ENCODE measurements around the gene MPZL2. TPM values are rescaled to one million over a fixed set of nuclear protein-coding genes. Genes with fewer than 3 reads are reported as not detected.

The MPZL2 gene
- total and polyA plus RNA-seq, 2 of the 8 experiments (the other 6 are each of a cell fraction or from before 2014, with no cell fraction given), result 2.4 to 3.2 TPM

GRCh38 chr11:118233850-118234249, 30.2 kb downstream of the MPZL2 start:
- Histone ChIP-seq H4K5ac (ENCODE audit: insufficient read length, low read depth, low read length) (no peak overlapping the region), H3K27ac (ENCODE audit: low read depth, low read length) (no peak overlapping the region), H4K91ac (replicated peaks; ENCODE audit: insufficient read length, low read length) (no peak overlapping the region), H3K79me1 (ENCODE audit: low read depth, low read length) (no peaks in the 10 kb centered on the region), H3K4me2 (ENCODE audit: insufficient read depth in 1 of 2, low read depth in 2 of 2, low read length in 2 of 2) (no peak overlapping the region), H2AFZ (ENCODE audit: low read length) (no peak overlapping the region), H3K14ac (ENCODE audit: insufficient read length) (no peak overlapping the region), H3K79me2 (ENCODE audit: control insufficient read depth in 1 of 2, insufficient read depth in 2 of 2, low read length in 2 of 2) (no peaks in the 10 kb centered on the region), H3K23me2 (ENCODE audit: low read depth, low read length) (no peaks in the 10 kb centered on the region), H3K4me3 (ENCODE audit: extremely low read depth in 1 of 4, insufficient read depth in 2 of 4, low read depth in 3 of 4, low read length in 4 of 4) (no peak overlapping the region), H3K18ac (ENCODE audit: extremely low read depth, low read length) (no peak overlapping the region), H3K4ac (replicated peaks; ENCODE audit: insufficient read length, low read depth, low read length) (no peak overlapping the region), H3K23ac (ENCODE audit: insufficient read length) (no peak overlapping the region), H4K20me1 (replicated peaks in 1 of 2; ENCODE audit: control insufficient read depth in 1 of 2, insufficient read depth in 2 of 2, low read length in 2 of 2) (no peaks in the 10 kb centered on the region), H2BK15ac (ENCODE audit: low read length) (no peak overlapping the region), H2BK120ac (replicated peaks; ENCODE audit: low read depth, low read length) (no peak overlapping the region), H3K56ac (replicated peaks; ENCODE audit: insufficient read length, low read depth, low read length) (no peak overlapping the region), H3K4me1 (replicated peaks in 1 of 4; ENCODE audit: control insufficient read depth in 3 of 4, insufficient read depth in 4 of 4, low read length in 3 of 4) (peaks cover 0 to 5% (median 0%) of the 10 kb centered on the region in 4 experiments; a peak in 3 of 7 replicates), H3K36me3 (ENCODE audit: control insufficient read depth in 2 of 4, insufficient read depth in 4 of 4, low read length in 3 of 4) (no peaks in the 10 kb centered on the region; a peak in 1 of 8 replicates), H3K9me3 (ENCODE audit: insufficient read depth in 2 of 2, low read depth in 1 of 2, low read length in 1 of 2) (no peaks in the 10 kb centered on the region), H4K8ac (ENCODE audit: extremely low read depth, insufficient read depth, low read length) (no peak overlapping the region), H2BK5ac (ENCODE audit: low read depth, low read length) (no peak overlapping the region), H3K9ac (replicated peaks in 1 of 4; ENCODE audit: extremely low read depth in 1 of 4, low read depth in 3 of 4, low read length in 3 of 4) (no peak overlapping the region), H2AK5ac (ENCODE audit: low read depth, low read length) (no peak overlapping the region), H2BK12ac (ENCODE audit: low read depth, low read length) (no peak overlapping the region), H3K27me3 (replicated peaks in 1 of 4; ENCODE audit: control insufficient read depth in 3 of 4, extremely low read depth in 1 of 4, insufficient read depth in 3 of 4, low read length in 3 of 4) (no peaks in the 10 kb centered on the region; a peak in 1 of 7 replicates), H2BK20ac (ENCODE audit: low read length) (no peak overlapping the region)
- POLR2A ChIA-PET (ENCODE audit: partially characterized antibody), result no interaction called here
- DNase-seq (ENCODE audit: low read depth in 1 of 2, low spot score in 2 of 2) (no peak), FAIRE-seq (no peak)
- no peak for TF ChIP-seq TAF1 (IDR thresholded peaks at IDR 0.05; ENCODE audit: low read depth, low read length)
- TF ChIP-seq RAD21 (IDR thresholded peaks at IDR 0.05 in 1 of 2, conservative IDR thresholded peaks at IDR 0.05 in 1 of 2; ENCODE audit: low read depth in 2 of 2, low read length in 2 of 2), result no peak
- TF ChIP-seq SP1 (IDR thresholded peaks at IDR 0.05; ENCODE audit: low read depth, low read length), result no peak
- TF ChIP-seq SP2 (IDR thresholded peaks at IDR 0.05; ENCODE audit: low read length), result no peak
- no peak for TF ChIP-seq TEAD4 (IDR thresholded peaks at IDR 0.05; ENCODE audit: low read depth, low read length)
- WGBS, 2 experiments (ENCODE audit: extremely low coverage in 1 of 2, insufficient coverage in 1 of 2, insufficient read length in 1 of 2, insufficient replicate concordance in 2 of 2, low coverage in 1 of 2, low lambda C conversion rate in 2 of 2, missing lambda C conversion rate in 1 of 2), result 86% methylated on average over 1 of the region's 1 CpG; no CpG with 5 or more reads in 1 of the 2 experiments
- CTCF ChIA-PET (ENCODE audit: partially characterized antibody), result interaction anchor here (1.0 to 1.3 kb wide), 2 partner anchors 35 to 62 kb away, joined by 3 read pairs; no protein-coding TSS in a partner anchor

All from H1 (cell line).